ENCODE results near the gene WDR26.
"Not testable (repeated sequence)": the region's sequence is repeated elsewhere in the genome, so short reads cannot be mapped to it uniquely, and the experiment has no call there.

DNA sequence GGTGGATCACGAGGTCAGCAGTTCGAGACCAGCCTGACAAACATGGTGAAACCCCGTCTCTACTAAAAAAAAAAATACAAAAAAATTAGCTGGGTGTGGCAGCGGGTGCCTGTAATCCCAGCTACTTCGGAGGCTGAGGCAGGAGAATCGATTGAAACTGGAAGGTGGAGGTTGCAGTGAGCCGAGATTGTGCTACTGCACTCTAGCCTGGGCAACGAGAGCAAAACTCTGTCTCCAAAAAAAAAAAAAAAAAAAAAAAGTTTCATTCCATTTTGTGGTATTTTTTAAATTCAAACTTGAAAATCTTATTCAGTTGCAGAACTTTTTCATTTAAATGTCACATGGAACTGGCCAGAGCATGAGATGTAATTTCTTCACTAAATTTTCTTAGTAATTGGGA is 7.7 kb downstream of the WDR26 start:
- TF ChIP-seq, protein P1, sequence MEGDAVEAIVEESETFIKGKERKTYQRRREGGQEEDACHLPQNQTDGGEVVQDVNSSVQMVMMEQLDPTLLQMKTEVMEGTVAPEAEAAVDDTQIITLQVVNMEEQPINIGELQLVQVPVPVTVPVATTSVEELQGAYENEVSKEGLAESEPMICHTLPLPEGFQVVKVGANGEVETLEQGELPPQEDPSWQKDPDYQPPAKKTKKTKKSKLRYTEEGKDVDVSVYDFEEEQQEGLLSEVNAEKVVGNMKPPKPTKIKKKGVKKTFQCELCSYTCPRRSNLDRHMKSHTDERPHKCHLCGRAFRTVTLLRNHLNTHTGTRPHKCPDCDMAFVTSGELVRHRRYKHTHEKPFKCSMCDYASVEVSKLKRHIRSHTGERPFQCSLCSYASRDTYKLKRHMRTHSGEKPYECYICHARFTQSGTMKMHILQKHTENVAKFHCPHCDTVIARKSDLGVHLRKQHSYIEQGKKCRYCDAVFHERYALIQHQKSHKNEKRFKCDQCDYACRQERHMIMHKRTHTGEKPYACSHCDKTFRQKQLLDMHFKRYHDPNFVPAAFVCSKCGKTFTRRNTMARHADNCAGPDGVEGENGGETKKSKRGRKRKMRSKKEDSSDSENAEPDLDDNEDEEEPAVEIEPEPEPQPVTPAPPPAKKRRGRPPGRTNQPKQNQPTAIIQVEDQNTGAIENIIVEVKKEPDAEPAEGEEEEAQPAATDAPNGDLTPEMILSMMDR (IDR thresholded peaks at IDR 0.05; ENCODE audit: low read depth, low read length, poor library complexity, severe bottlenecking): not testable (repeated sequence)
- TF ChIP-seq EZH2phosphoT487 (IDR thresholded peaks at IDR 0.05; ENCODE audit: borderline replicate concordance, low read length): not testable (repeated sequence)
